K562 (cell line): ENCODE data around the gene ING5. TPM values are rescaled to one million over a fixed set of nuclear protein-coding genes. Genes with fewer than 3 reads are reported as not detected.

Experiments used
- ARID3A ChIP-seq: IDR thresholded peaks from 2 replicates; pipeline ENCODE4 v1.6.1; 2012; ENCODE audit warnings: low read depth, low read length, improper control_type of control experiment, borderline replicate concordance
- CBX5 ChIP-seq: IDR thresholded peaks from 2 replicates; pipeline ENCODE4 v1.6.1; 2014; ENCODE audit warnings: low read depth, borderline replicate concordance
- CEBPZ ChIP-seq: fragments of 150-350 bp; IDR thresholded peaks from 2 replicates; pipeline ENCODE4 v1.6.1; 2014; ENCODE audit warnings: low read depth, mild to moderate bottlenecking, low read length, borderline replicate concordance
- CREB3L1 ChIP-seq: fragments of 450-650 bp; IDR thresholded peaks from 2 replicates; pipeline ENCODE4 v1.6.1; 2014; ENCODE audit warnings: low read depth, mild to moderate bottlenecking, moderate library complexity, borderline replicate concordance
- DNMT1 ChIP-seq: fragments of 450-650 bp; IDR thresholded peaks from 2 replicates; pipeline ENCODE4 v1.6.1; 2016; ENCODE audit warnings: antibody characterized with exemption, mild to moderate bottlenecking
- FOS ChIP-seq: IDR thresholded peaks from 3 replicates; pipeline ENCODE4 v1.6.1; 2011; ENCODE audit not compliant: insufficient read length; ENCODE audit errors: extremely low read depth
- FOXP1 ChIP-seq: sonication (generic); formaldehyde crosslinking; IDR thresholded peaks from 2 replicates; pipeline ENCODE4 v1.8.0; 2022; ENCODE audit warnings: mild to moderate bottlenecking, missing genetic modification reagents
- KLF6 ChIP-seq: fragments of 250-450 bp; sonication (Bioruptor Pico); IDR thresholded peaks from 2 replicates; pipeline ENCODE4 v1.4.0; 2020; ENCODE audit warnings: mild to moderate bottlenecking, moderate library complexity, borderline replicate concordance
- MAFF ChIP-seq: IDR thresholded peaks from 2 replicates; pipeline ENCODE4 v1.6.1; 2012; ENCODE audit warnings: low read length, improper control_type of control experiment
- MEIS2 ChIP-seq: fragments of 450-650 bp; IDR thresholded peaks from 2 replicates; pipeline ENCODE4 v1.6.1; 2014; ENCODE audit warnings: mild to moderate bottlenecking; ENCODE audit not compliant: partially characterized antibody
- NELFE ChIP-seq: IDR thresholded peaks from 2 replicates; pipeline ENCODE4 v1.6.1; 2011; ENCODE audit warnings: mild to moderate bottlenecking; ENCODE audit not compliant: insufficient read depth, insufficient read length
- NEUROD1 ChIP-seq: fragments of 150-350 bp; IDR thresholded peaks from 2 replicates; pipeline ENCODE4 v1.6.1; 2014; ENCODE audit warnings: borderline replicate concordance, low read length, low read depth; ENCODE audit not compliant: partially characterized antibody
- OTX1 ChIP-seq: fragments of 450-650 bp; formaldehyde crosslinking; IDR thresholded peaks from 2 replicates; pipeline ENCODE4 v1.4.0; 2022; ENCODE audit warnings: mild to moderate bottlenecking
- PHF8 ChIP-seq: fragments of 200-600 bp; sonication (generic); IDR thresholded peaks from 2 replicates; pipeline ENCODE4 v1.6.1; 2012; ENCODE audit warnings: mixed run types, mild to moderate bottlenecking, inconsistent platforms, low read length, moderate library complexity, borderline replicate concordance
- POLR2AphosphoS2 ChIP-seq: IDR thresholded peaks from 2 replicates; pipeline ENCODE4 v1.6.1; 2012; ENCODE audit warnings: low read length, improper control_type of control experiment
- SMAD2 ChIP-seq: fragments of 150-350 bp; IDR thresholded peaks from 2 replicates; pipeline ENCODE4 v1.6.1; 2014; ENCODE audit warnings: low read depth, mild to moderate bottlenecking, low read length
- TBL1XR1 ChIP-seq, 2 experiments: IDR thresholded peaks; 2 replicates each; pipeline ENCODE4 v1.6.1; 2012; ENCODE audit warnings: improper control_type of control experiment in 2 of 2, low read length in 2 of 2, mild to moderate bottlenecking in 1 of 2
- TEAD4 ChIP-seq, 2 experiments: sonication (generic) in 1 of 2; formaldehyde crosslinking in 1 of 2; IDR thresholded peaks; 2 replicates each; pipeline versions ENCODE4 v1.6.1 to v1.8.0; 2012 to 2022; ENCODE audit warnings: borderline replicate concordance in 1 of 2, inconsistent platforms in 1 of 2, low read length in 1 of 2, mild to moderate bottlenecking in 1 of 2, missing genetic modification reagents in 1 of 2
- TRIM25 ChIP-seq: fragments of 450-650 bp; IDR thresholded peaks from 2 replicates; pipeline ENCODE4 v1.7.0; 2016; ENCODE audit warnings: borderline replicate concordance
- ZNF347 ChIP-seq: fragments of 450-650 bp; formaldehyde crosslinking; IDR thresholded peaks from 2 replicates; pipeline ENCODE4 v1.4.0; 2020; ENCODE audit warnings: low read depth, mild to moderate bottlenecking, moderate library complexity
- polyA plus RNA-seq, 8 experiments: library from polyadenylated mRNA; depleted of rRNA in 4 of 8; stranded (reverse) in 5 of 8; unstranded in 3 of 8; fragments of >200 nt; fragmentation: Nextera tagmentation in 2 of 8; fragmentation: Illumina TruSeq in 1 of 8; extraction: Ambion mirVana in 2 of 8; extraction: Trizol in 1 of 8; gene quantifications; 2 replicates each; pipeline versions ENCODE4 v1.2.1 to v1.2.3, GENCODE V29; 2011 to 2014; ENCODE audit warnings: inconsistent platforms in 1 of 8, missing spikeins in 1 of 8
- total RNA-seq, 7 experiments: library from RNA; depleted of rRNA in 6 of 7; stranded (reverse); fragments of >200 nt in 6 of 7; fragmentation: Illumina TruSeq in 2 of 7; extraction: Trizol in 2 of 7; gene quantifications; 2 replicates each; pipeline versions ENCODE4 v1.2.1 to v1.2.3, GENCODE V29; 2011 to 2021; ENCODE audit warnings: low replicate concordance in 1 of 7

Gene ING5
- total and polyA plus RNA-seq, 9 of the 15 experiments (the other 6 are each of a cell fraction or from before 2014, with no cell fraction given), result 10.4 to 53.3 (median 27.9) TPM

- TF ChIP-seq TEAD4 (IDR thresholded peaks at IDR 0.05; ENCODE audit: low read length) (peak; percentile 62), TEAD4 (CRISPR knock-in tag; IDR thresholded peaks at IDR 0.05; ENCODE audit: borderline replicate concordance) (no peak), ARID3A (0 out of 2 replicates have a peak, but pooled peaks have one; percentile 18), NEUROD1 (no peak), TRIM25 (no peak), TBL1XR1 (IDR thresholded peaks at IDR 0.05; ENCODE audit: low read length in 2 of 2) (peak in 1 of 2 experiments; percentile 38; a peak in 2 of 4 replicates), DNMT1 (no peak), OTX1 (CRISPR knock-in tag) (no peak), MEIS2 (peak; percentile 10), CBX5 (no peak), FOS (no peak), MAFF (no peak), CREB3L1 (no peak), FOXP1 (CRISPR knock-in tag) (no peak), POLR2AphosphoS2 (no peak), CEBPZ (no peak), SMAD2 (no peak), ZNF347 (CRISPR knock-in tag) (no peak), NELFE (no peak), KLF6 (CRISPR knock-in tag) (no peak), PHF8 (no peak)
Observed at GRCh38 chr2:241730671-241731293, 28.9 kb downstream of the ING5 start (continued).
